ENCODE results near the gene SERGEF.
"Not testable (repeated sequence)": the region's sequence is repeated elsewhere in the genome, so short reads cannot be mapped to it uniquely, and the experiment has no call there.

Gene SERGEF

GRCh38 chr11:17898782-17899181, 114.1 kb downstream of the SERGEF start:
- no peak for FAIRE-seq

GRCh38 chr11:17898071-17898470, 114.8 kb downstream of the SERGEF start:
- no peak for FAIRE-seq

- FAIRE-seq: no peak
Observed at GRCh38 chr11:17897495-17897894, 115.4 kb downstream of the SERGEF start.

DNA sequence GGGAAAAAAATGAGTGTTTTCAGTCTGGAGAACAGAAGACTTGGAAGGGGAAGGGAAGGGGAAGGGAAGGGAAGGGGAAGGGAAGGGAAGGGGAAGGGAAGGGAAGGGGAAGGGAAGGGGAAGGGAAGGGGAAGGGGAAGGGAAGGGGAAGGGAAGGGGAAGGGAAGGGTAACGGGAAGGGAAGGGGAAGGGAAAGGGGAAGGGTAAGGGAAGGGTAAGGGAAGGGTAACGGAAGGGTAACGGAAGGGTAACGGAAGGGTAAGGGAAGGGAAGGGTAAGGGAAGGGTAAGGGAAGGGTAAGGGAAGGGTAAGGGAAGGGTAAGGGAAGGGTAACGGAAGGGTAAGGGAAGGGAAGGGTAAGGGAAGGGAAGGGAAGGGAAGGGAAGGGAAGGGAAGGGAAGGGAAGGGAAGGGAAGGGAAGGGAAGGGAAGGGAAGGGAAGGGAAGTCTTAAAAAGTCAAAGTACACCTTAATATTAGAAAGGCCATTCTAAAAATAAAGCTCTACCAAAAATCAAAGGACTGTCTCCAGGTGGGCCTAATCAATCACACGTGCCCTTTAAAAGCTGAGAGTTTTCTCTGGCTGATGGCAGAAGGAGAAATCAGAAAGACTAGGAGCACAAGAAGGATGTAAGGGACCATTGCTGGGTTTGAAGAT, 116.2 kb downstream of the SERGEF start:
- not testable (repeated sequence) for FAIRE-seq

DNA sequence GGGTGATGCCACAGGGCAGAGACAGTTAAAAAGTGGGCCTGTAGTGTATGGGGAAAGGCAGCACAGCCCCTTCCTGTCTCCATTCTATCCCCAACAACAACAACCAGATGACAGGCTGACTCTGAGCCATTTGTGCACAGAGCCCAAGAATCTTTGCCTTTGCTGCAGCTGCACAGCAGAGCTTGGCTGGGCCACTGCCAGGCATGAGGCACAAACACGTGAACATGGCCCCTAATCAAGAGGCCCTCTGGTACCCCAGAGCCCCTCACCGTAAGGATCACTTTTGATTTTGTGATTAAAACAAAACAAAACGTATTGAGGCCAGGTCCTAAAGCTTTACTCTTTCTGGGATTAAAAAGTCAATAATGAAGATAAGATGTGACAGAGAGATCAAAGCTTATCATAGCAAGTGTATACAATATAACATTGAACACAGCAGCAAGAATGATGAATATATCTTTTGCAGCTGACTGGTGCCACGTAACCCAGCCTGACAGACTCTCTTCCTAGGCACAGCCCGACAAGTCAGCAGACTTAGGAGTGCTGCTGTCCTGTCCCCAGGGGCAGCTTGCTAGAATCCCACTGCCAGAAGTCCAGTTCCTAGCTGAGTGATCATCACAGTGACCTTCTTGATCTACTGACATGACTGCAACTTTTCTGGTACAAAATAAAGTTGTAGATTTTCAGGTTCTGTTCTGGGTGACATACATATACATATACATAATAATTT, 117.8 kb downstream of the SERGEF start:
- no peak for FAIRE-seq

GRCh38 chr11:17892409-17892808, 120.4 kb downstream of the SERGEF start:
- FAIRE-seq: no peak

DNA sequence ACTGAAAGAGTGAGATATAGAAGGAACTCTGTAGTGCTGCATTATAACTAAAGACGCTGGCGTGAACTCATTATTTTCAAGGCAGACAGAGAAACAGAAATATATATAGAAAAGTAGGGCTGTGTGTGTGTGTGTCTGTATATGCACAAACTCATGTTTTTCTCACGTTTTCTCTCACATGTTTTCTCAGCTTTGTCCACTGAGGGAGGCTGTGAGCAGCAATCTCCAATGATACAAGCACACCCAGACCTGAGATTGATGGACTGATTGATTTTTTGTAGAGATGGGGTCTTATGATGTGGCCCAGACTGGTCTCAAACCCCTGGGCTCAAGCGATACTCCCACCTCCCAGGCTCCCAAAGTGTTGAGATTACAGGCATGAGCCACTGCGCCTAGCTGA, 122.5 kb downstream of the SERGEF start:
- no peak for FAIRE-seq

DNA sequence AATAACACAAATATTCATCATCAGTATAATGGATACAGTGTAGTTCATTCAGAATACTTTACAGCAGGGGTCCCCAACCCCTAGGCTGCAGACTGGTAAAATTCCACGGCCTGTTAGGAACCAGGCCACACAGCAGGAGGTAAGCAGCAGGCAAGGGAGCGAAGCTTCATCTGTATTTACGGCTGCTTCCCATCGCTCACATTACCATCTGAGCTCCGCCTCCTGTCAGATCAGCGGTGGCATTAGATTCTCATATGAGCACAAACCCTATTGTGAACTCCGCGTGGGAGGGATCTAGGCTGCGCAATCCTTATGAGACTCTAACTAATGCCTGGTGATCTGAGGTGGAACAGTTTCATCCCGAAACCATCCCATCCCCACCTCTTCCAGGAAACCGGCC, 125.1 kb downstream of the SERGEF start:
- FAIRE-seq: no peak

GRCh38 chr11:17883946-17884345, 128.9 kb downstream of the SERGEF start:
- no peak for FAIRE-seq

DNA sequence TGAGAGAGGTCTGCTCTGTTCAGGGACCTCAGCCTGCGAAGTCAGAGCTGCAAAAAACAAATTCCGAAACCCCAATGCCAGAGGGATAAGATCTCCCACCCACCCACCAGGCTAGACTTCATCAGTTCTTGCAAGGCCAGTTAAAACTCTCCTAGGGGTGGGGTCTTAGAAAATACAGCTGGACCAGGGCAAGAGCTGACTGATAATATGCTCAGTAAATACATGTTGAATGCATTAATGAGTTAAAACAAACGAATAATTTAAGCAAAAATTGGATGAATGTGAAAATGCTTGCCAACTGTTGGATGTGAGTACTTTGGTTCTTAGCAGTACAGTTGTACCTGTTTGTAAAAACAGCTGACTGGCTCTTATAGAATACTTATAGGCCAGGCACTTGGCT, 129.8 kb downstream of the SERGEF start:
- no peak for FAIRE-seq

- no peak for FAIRE-seq
Observed at GRCh38 chr11:17878743-17879142, 134.1 kb downstream of the SERGEF start.

DNA sequence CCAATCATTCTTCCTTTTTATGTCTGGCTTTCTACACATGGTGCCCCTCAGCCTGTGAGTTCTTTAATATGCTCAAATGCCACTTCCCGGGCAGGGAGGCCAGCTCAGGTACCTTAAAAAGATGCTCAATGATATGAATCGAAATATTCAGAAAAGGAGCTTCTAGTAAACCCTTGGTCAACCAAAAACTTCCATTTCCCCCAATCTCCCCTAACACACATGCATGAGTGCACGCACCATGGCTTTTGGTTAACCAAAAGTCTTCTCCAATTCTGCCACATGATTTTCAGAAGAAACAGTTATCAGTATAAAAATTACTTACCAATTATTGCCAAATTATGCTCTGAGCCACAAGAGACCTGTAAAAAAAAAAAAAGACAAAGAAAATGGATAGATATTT, 135.0 kb downstream of the SERGEF start:
- no peak for FAIRE-seq

DNA sequence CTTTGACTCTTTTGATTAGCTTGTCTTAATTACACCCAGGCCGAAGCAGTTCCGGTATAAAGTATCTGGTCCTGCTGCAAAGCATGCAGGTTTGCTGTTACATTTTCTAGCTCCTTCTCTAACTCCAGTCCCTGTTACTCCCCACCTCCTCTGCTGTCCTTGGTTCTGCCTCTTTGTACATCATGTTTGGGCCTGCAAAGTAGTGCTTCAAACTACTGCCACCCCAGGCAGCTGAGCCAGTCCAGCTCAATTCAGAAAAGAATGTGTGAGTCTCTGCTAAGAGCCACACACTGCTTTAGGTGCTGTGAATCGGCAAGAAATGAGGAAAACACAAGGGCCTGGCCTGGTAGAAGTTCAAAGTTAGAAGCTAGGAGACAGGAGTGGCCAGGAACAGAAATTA, 136.0 kb downstream of the SERGEF start:
- FAIRE-seq: no peak

- no peak for FAIRE-seq
Observed at GRCh38 chr11:17875891-17876290, 137.0 kb downstream of the SERGEF start.

GRCh38 chr11:17873586-17873985, 139.3 kb downstream of the SERGEF start:
- no peak for FAIRE-seq

DNA sequence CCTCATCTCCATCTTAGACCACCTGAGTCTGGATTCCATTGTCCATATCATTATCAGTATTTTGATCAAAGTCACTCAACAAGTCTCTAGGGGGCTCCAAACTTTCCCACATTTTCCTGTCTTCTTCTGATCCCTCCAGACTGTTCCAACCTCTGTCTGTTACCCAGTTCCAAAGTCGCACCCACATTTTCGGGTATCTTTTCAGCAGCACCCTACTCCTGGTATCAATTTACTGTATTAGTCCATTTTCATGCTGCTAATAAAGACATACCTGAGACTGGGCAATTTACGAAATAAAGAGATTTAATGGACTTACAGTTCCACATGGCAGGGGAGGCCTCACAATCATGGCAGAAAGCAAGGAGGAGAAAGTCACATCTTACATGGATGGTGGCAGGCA, 144.4 kb downstream of the SERGEF start:
- not testable (repeated sequence) for FAIRE-seq

DNA sequence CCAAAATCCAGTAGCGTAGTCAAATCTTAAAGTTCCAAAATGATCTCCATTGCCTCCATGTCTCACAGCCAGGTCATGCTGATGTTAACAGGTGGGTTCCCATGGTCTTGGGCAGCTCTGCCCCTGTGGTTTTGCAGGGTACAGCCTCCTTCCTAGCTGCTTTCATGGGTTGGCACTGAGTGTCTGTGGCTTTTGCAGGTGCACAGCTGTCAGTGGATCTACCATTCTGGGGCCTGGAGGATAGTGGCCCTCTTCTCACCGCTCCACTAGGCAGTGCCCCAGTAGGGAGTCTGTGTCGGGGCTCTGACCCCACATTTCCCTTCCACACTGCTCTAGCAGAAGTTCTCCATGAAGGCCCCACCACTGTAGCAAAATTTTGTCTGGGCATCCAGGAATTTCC, 145.5 kb downstream of the SERGEF start:
- FAIRE-seq: no peak

- no peak for FAIRE-seq
Observed at GRCh38 chr11:17865765-17866428, 146.9 kb downstream of the SERGEF start.

- FAIRE-seq: no peak
Observed at GRCh38 chr11:17864478-17864941, 148.3 kb downstream of the SERGEF start.

DNA sequence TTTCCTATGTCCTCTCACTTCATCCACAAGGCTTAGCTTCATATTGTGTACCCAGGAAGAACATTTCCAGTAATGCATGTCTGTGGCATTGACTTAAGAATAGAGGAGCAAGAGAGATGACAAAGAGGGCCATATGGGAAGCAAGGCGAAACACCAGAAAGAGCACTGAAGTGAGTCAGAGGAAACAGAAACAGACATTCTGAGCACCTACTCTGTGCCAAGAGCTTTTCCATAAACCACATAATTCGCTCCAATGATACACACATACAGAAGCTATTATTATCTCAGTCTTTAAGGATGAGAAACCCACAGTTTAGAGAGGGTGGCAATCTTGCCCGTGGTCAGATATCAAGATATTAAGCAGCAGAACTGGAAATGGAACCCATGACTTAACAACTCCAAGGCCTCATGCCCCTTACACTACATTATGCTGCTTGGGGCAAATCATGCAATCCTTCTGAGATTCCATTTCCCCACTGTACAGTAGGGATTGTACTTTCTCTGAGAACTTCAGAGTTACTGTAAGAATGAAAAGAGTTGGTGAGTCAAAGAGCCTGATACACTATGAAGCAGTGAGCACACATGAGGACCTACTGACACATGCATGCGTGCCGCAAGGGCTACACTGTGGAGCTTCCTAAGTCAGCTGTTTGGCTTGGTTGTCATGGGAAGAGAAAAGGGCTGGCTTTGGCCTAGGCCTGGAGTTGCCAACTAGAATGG, 151.7 kb downstream of the SERGEF start:
- FAIRE-seq: no peak

GRCh38 chr11:17859552-17859951, 153.3 kb downstream of the SERGEF start:
- no peak for FAIRE-seq

DNA sequence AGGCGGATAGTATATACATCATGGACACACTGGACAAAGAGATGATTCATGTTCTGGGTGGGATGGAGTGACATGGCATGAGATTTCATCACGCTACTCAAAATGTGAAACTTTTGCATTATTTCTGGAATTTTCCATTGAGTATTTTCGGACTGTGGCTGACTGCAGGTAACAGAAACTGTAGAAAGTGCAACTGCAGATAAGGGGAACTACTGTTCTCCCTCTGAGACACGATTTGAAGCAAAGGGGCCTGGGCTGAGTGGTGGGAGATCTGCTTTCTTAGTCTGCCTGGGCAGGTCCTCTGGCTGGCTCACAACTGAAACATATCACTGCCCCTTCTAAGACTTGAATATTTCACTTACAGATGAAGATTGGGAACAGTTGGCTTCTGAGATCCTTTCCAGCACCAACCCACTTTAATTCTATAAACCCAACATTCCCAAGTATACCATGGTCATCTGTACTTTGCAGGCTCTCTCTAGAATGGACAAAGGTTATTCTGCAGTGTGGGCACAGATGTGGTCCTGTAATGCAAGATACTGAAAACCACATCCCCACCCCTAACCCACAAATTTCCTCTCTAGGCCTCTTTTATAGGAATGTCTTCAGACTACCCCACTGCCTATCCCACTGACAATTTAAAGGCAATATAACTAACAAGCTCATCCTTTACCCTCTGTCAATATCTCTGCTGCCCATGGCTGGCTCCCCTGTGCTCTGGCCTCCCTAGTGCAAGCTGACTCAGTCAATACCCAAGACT, 157.1 kb downstream of the SERGEF start:
- no peak for FAIRE-seq

- no peak for FAIRE-seq
Observed at GRCh38 chr11:17853280-17853679, 159.6 kb downstream of the SERGEF start.
